GM21381 (cell line): ENCODE measurements around the gene RICTOR.
A peak's percentile ranks its signal among the peaks of the same experiment; 100 is the strongest.
"Not testable (repeated sequence)": the region's sequence is repeated elsewhere in the genome, so short reads cannot be mapped to it uniquely, and the experiment has no call there.

Experiments
- ATAC-seq: cut with Tn5 transposase; IDR thresholded peaks from one replicate; pipeline ENCODE4 v1.9.1; 2021; ENCODE audit warnings: mild to moderate bottlenecking, moderate library complexity; ENCODE audit not compliant: unreplicated experiment

RICTOR gene

GRCh38 chr5:39057734-39058133 lies 16.5 kb downstream of the RICTOR start:
- peak; percentile 53 for ATAC-seq

DNA sequence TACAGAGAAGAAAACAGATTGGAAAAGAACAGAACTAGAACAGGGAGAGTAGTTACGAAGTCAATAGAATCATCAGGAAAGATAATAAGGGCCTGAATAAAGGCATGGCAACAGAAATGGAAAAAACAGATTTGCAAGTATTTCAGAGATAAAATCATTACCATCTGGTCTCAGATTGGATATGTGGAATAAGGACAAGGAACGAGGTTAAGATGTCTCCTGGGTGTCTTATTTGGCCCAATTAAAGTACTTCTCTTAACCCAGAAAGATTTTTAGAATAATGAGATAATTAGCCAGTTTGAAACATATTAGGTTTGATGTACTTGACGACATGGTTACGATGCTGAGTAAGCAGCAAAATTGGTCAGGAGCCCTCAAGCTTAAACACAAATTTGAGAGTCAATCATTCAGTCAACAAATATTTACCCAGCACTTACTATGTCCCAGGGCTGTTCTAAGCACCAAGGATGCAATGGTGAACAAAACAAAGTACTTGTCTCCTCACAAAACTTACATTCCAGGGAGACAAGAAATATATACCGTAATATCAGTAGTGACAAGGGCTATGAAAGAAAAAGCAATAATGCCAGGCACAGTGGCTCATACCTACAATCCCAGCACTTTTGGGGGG lies 18.3 kb downstream of the RICTOR start:
- no peak for ATAC-seq

GRCh38 chr5:39055027-39055767 lies 19.0 kb downstream of the RICTOR start:
- no peak for ATAC-seq

DNA sequence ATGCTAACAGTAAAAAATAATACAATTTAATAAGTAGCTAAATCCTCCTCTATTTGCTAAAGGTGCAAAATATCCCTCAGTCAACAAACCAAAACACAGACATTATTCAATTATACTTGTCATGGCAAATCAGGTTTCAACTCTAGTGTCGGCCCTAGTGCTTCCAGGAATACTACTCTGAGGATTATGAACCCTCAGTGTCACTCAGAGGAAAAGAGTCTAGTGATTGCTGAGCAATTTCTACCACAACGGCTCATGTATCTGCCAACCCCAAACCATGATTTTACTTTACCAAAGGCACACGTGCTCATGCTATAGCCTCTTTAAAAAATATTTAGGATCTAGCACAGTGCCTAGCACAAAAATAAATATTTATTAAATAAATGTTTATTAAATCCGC lies 21.0 kb downstream of the RICTOR start:
- no peak for ATAC-seq

DNA sequence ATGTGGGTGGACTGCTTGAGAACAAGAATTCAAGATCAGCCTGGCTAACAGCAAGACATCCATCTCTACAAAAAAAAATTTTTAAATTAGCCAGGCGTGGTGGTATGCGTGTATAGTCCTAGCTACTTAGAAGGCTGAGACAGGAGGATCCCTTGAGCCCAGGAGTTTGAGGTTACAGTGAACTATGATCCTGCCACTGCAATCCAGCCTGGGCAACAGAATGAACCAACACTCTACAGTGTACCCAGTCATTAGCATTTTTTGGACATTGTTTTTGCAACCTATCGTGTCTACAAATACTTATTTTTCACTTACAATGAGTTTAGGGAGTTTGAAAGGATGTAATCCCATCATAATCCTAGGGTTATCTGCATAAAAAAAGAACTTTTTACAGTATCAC lies 22.1 kb downstream of the RICTOR start:
- no peak for ATAC-seq

DNA sequence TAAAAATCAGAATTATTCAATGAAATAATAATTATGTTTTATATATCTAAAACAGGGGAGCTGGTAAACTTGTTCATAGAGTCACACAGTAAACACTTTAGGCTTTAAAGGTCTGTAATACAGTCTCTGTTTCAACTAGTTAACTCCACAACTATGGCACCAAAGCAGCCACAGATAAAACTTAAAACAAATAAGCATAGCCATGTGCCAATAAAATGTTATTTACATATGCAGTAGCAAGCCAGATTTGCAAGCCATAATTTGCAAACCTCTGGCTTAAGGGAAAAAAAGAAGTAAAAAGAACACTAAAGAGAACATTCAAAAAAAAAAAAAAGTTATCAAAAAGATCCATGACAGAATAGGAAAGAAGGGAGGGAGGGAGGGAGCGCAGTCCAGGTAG lies 24.9 kb downstream of the RICTOR start:
- ATAC-seq = no peak

DNA sequence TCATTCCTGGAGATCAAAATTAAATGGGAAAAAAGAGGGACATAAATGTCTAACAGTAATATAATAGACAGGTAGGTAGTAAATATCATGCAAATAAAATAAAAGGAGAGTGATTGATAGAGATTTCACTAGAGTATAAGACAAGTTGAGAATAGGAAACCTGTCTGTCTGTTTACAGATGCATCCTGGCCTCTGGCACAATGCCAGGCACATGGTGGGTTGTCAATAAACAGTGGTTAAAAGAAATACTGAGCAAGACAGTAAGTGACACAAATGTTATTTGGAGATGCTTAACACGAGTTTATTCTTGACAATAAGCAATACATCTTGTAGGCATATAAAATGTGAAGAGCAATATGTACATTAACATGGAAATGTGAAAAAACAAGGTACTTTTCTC lies 33.3 kb downstream of the RICTOR start:
- ATAC-seq = no peak

DNA sequence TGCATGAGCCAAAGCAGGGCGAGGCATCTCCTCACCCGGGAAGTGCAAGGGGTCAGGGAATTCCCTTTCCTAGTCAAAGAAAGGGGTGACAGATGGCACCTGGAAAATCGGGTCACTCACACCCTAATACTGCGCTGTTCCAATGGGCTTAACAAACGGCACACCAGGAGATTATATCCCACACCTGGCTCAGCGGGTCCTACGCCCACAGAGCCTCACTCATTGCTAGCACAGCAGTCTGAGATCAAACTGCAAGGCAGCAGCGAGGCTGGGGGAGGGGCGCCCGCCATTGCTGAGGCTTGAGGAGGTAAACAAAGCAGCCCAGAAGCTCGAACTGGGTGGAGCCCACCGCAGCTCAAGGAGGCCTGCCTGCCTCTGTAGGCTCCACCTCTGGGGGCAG lies 39.7 kb downstream of the RICTOR start:
- ATAC-seq = not testable (repeated sequence)

- no peak for ATAC-seq
These were observed 43.2 kb downstream of the RICTOR start for GRCh38 chr5:39031041-39031440.

- no peak for ATAC-seq
These were observed 48.7 kb downstream of the RICTOR start for GRCh38 chr5:39025456-39025855.

DNA sequence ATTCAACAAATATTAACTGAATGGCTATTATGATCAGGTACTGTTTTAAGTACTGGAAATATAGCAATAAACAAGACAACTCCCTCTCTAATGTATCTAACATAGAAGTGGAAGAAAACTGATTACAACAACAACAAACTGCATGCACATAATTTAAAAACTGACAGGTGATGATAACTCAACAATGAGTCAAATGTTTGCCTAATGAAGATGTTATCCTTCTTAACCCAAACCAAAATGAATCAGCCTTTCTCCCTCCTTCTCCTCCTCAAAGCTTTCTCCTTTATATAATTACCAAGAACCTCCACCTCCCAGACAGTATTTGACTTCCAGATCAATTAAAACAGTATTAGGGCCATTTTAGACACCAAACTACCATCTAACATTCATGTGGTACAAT lies 49.3 kb downstream of the RICTOR start:
- ATAC-seq = no peak

DNA sequence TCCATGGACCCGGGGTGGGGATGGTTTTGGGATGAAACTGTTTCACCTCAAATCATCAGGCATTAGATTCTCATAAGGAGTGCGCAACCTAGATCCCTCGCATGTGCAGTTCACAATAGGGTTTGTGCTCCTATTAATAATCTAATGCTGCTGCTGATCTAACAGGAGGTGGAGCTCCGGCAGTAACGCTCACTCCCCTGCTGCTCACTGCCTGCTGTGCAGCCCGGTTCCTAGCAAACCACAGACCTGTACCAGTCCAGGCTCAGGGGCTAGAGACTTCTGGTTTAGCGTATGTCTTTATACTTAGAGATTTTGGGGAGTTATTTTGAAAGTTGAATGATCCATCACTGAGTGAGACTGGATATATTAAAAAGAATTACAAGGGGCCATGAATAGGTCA lies 50.2 kb downstream of the RICTOR start:
- no peak for ATAC-seq

DNA sequence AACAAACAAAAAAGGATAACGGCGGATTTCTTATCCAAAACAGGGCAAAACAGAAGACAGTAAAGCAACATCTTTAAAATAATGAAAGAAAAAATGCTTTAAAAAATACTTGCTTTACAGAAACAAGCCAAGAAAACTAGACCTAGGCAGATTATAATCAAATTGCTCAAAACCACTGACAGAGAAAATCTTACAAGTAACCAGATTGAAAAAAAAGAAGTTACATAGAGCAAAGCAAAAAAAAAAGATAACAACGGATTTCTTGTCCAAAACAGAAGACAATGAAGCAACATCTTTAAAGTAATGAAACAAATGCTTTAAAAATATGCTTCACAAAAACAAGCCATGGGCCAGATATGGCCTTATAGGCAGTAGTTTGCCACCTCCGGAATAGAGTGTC lies 51.1 kb downstream of the RICTOR start:
- no peak for ATAC-seq

GRCh38 chr5:39022151-39022550 lies 52.0 kb downstream of the RICTOR start:
- no peak for ATAC-seq

- ATAC-seq = no peak
These were observed 52.8 kb downstream of the RICTOR start for GRCh38 chr5:39021413-39021812.

- ATAC-seq = no peak
These were observed 53.7 kb downstream of the RICTOR start for GRCh38 chr5:39020458-39020857.

GRCh38 chr5:39019254-39019653 lies 54.9 kb downstream of the RICTOR start:
- no peak for ATAC-seq

- no peak for ATAC-seq
These were observed 56.7 kb downstream of the RICTOR start for GRCh38 chr5:39017504-39017903.

DNA sequence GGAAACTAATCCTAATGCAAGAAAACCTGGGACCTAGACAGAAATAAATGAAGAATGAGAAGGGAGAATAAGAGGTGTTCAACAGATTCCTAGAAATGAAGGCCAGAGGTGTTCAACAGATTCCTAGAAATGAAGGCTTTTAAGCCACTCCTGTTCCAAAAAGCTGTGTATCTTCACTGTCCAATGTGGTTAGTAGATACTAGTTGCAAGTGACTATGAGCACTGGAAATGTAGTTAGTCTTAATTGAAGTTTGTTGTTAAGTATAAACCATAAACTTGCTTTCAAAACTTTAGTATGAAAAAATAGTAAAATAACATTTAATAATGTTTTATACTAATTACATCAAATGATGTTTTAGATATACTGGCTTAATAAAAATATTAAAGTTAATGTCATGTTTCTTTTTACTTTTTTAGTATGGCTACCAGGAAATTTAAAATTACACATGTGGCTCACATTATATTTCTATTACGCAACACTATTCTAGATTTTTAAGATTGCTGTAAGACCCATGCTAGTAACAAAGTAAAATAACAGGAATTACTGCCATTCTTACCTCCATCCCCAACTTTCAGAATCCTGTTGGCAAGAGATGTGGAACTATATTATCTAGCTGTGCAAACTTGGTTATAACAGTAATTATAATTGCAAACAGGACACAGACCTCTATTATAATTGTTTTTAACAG lies 57.5 kb downstream of the RICTOR start:
- no peak for ATAC-seq

DNA sequence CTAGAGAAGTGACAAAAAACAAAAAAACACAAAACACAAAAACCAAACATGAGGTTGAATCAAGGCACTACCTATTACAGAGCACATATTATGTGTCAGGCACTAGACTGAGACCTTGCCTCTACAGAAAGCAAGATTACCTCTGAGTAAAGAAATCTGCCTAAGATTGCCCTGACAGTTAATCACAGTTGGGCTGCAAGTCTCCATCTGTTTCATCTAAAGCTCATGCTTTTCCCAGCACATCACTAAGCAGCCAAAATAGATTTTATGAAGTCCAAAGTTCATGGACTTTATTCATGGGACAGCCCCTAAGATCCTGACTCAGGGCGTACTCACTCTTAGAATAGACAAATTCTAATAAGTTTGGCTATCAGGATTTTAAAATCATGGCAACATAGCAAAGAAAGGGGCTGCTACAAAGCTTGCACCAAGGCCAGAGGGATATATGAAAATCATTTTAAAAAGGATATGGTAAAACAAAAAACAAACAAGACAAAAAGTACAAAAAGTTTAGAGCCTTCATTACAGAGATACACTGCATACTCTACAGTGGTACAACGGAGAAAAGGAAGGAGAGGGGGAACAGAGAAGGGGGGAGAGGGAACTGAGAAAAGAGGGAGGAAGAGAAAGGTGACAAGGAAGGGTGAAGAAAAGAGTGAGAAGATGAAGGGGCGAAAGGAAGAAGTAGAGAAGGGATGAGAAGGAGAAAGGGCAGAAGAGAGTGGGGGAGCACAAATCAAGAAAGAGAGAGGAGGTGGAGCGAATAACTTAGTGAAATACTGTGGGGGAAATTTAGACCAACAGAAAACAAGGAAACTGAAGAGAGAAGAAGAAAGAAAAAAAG lies 58.2 kb downstream of the RICTOR start:
- no peak for ATAC-seq

GRCh38 chr5:39014561-39014960 lies 59.6 kb downstream of the RICTOR start:
- no peak for ATAC-seq
